ENCODE measurements around the gene KCNJ11. TPM values are rescaled to one million over a fixed set of nuclear protein-coding genes. Genes with fewer than 3 reads are reported as not detected.

Gene KCNJ11
- total and polyA plus RNA-seq, 3 donors from 2014 or later = 1.4 to 2.1 (median 1.7) TPM

GRCh38 chr11:17350455-17351171, 37.8 kb downstream of the KCNJ11 start:
- no peak overlapping the region for H3K27ac ChIP-seq
- no peak overlapping the region for H3K4me3 ChIP-seq
- 70 to 88% methylated on average over 7 of the region's 7 CpGs for WGBS, 2 donors
- H3K9me3 ChIP-seq = no peaks in the 10 kb centered on the region
- intact Hi-C loops (cut with DNase I; ENCODE audit: low total_unique reads) = no loop called here
- TF ChIP-seq POLR2A (IDR thresholded peaks at IDR 0.05) (no peak), CTCF (IDR thresholded peaks at IDR 0.05) (no peak)
- H3K27me3 ChIP-seq = no peaks in the 10 kb centered on the region
- no peaks in the 10 kb centered on the region for H3K36me3 ChIP-seq (ENCODE audit: low read depth, missing control alignments)
- DNase-seq = no peak
- peaks cover 4% of the 10 kb centered on the region for H3K4me1 ChIP-seq

GRCh38 chr11:17347676-17348075, 40.8 kb downstream of the KCNJ11 start:
- H3K36me3 ChIP-seq (ENCODE audit: low read depth, missing control alignments) = no peaks in the 10 kb centered on the region
- intact Hi-C loops (cut with DNase I; ENCODE audit: low total_unique reads) = no loop called here
- H3K27ac ChIP-seq = no peak overlapping the region
- no peaks in the 10 kb centered on the region for H3K4me1 ChIP-seq
- no peak overlapping the region for H3K4me3 ChIP-seq
- no peak for TF ChIP-seq POLR2A (IDR thresholded peaks at IDR 0.05)
- TF ChIP-seq CTCF (IDR thresholded peaks at IDR 0.05) = no peak
- H3K9me3 ChIP-seq = no peaks in the 10 kb centered on the region
- 76 to 85% methylated on average over 1 of the region's 1 CpG for WGBS, 2 donors
- H3K27me3 ChIP-seq = no peaks in the 10 kb centered on the region
- no peak for DNase-seq

- Histone ChIP-seq H3K9me3 (no peaks in the 10 kb centered on the region), H3K36me3 (ENCODE audit: low read depth, missing control alignments) (no peaks in the 10 kb centered on the region), H3K27ac (no peak overlapping the region), H3K27me3 (no peaks in the 10 kb centered on the region), H3K4me3 (no peak overlapping the region), H3K4me1 (no peaks in the 10 kb centered on the region)
- no peak for DNase-seq
- intact Hi-C loops (cut with DNase I; ENCODE audit: low total_unique reads) = no loop called here
- 93 to 96% methylated on average over 1 of the region's 1 CpG for WGBS, 2 donors
- TF ChIP-seq POLR2A (IDR thresholded peaks at IDR 0.05) (no peak), CTCF (IDR thresholded peaks at IDR 0.05) (no peak)
Observed at GRCh38 chr11:17343907-17344306, 44.6 kb downstream of the KCNJ11 start.

- H3K27ac ChIP-seq = no peak overlapping the region
- WGBS, 2 donors = 95 to 97% methylated on average over 2 of the region's 2 CpGs
- H3K4me1 ChIP-seq = no peaks in the 10 kb centered on the region
- no peaks in the 10 kb centered on the region for H3K27me3 ChIP-seq
- no peak overlapping the region for H3K4me3 ChIP-seq
- no peaks in the 10 kb centered on the region for H3K9me3 ChIP-seq
- TF ChIP-seq CTCF (IDR thresholded peaks at IDR 0.05) (no peak), POLR2A (IDR thresholded peaks at IDR 0.05) (no peak)
- intact Hi-C loops (cut with DNase I; ENCODE audit: low total_unique reads) = no loop called here
- DNase-seq = no peak
- H3K36me3 ChIP-seq (ENCODE audit: low read depth, missing control alignments) = no peaks in the 10 kb centered on the region
Observed at GRCh38 chr11:17343257-17343656, 45.2 kb downstream of the KCNJ11 start.

Other genes starting within 250 kb of the KCNJ11 start
- 100 to 1,000 TPM; 116 to 125 TPM for gene PIK3C2A, start 180.7 kb downstream of the KCNJ11 start, total RNA-seq
- 31.5 TPM for gene PIK3C2A, start 180.7 kb downstream of the KCNJ11 start, polyA plus RNA-seq (ENCODE audit: insufficient read depth, low read depth, low replicate concordance)
- gene NUCB2, start 111.9 kb downstream of the KCNJ11 start, total RNA-seq = 100 to 1,000 TPM; 138 to 186 TPM
- 86.1 TPM for gene NUCB2, start 111.9 kb downstream of the KCNJ11 start, polyA plus RNA-seq (ENCODE audit: insufficient read depth, low read depth, low replicate concordance)
- gene NCR3LG1, start 36.9 kb downstream of the KCNJ11 start, total RNA-seq = 1 to 10 TPM; 9.3 to 10.0 TPM
- gene NCR3LG1, start 36.9 kb downstream of the KCNJ11 start, polyA plus RNA-seq (ENCODE audit: insufficient read depth, low read depth, low replicate concordance) = 5.0 TPM
- 1 to 10 TPM; 2.0 to 2.2 TPM for gene ABCC8, start 88.2 kb upstream of the KCNJ11 start, total RNA-seq
- gene ABCC8, start 88.2 kb upstream of the KCNJ11 start, polyA plus RNA-seq (ENCODE audit: insufficient read depth, low read depth, low replicate concordance) = 1.5 TPM
- 1 to 10 TPM; 1.2 TPM for gene USH1C, start 155.8 kb upstream of the KCNJ11 start, total RNA-seq
- 3.7 TPM for gene USH1C, start 155.8 kb upstream of the KCNJ11 start, polyA plus RNA-seq (ENCODE audit: insufficient read depth, low read depth, low replicate concordance)
- gene OTOG, start 158.6 kb upstream of the KCNJ11 start, total RNA-seq = 1 to 10 TPM; 2.2 to 2.9 TPM
- gene OTOG, start 158.6 kb upstream of the KCNJ11 start, polyA plus RNA-seq (ENCODE audit: insufficient read depth, low read depth, low replicate concordance) = 4.2 TPM

All from testis (tissue), 3 donors.